HG03039 (cell line): ENCODE results near the gene UBAC2.

ENCODE experiments used
- ATAC-seq: cut with Tn5 transposase; IDR thresholded peaks from one replicate; pipeline ENCODE4 v1.9.1; 2021; ENCODE audit warnings: mild to moderate bottlenecking, moderate library complexity; ENCODE audit not compliant: unreplicated experiment

UBAC2 gene

DNA sequence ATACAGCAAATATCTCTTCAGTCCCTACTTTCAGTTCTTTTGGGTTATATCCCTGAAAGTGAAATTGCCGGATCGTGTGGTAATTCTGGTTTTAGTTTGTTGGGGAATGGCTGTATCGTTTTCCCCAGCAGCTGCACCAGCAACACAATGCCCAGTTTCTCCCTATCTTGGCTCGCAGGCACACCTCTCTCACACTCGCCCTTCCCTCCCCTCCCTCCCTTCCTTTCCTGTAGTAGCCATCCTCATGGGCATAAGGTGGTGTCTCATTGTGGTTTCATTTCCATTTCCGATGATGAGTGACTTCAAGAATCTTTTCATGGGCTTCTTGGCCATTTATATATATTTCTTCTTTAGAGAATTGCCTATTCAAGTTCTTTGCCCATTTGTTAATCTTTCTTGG lies 66.2 kb downstream of the UBAC2 start:
- ATAC-seq: no peak

DNA sequence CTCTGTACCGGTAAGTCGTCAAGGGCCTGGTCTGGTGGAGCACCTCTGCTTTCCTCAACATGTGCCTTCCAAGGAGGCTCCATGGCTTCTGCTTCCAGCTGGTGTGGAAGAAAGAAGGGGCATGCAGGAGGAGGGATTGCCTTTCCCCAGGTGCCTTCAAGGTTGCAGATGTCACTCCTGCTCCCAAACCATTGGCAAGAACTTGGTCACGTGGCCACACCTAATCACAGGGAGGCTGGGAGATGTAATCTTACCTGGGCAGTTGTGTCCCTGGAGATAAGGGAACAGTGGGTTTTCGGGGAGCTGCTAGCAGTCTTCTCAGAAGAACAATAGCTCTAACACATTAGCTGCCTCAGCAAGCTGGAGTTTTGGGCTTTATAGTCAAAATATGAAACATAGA lies 67.3 kb downstream of the UBAC2 start:
- no peak for ATAC-seq

DNA sequence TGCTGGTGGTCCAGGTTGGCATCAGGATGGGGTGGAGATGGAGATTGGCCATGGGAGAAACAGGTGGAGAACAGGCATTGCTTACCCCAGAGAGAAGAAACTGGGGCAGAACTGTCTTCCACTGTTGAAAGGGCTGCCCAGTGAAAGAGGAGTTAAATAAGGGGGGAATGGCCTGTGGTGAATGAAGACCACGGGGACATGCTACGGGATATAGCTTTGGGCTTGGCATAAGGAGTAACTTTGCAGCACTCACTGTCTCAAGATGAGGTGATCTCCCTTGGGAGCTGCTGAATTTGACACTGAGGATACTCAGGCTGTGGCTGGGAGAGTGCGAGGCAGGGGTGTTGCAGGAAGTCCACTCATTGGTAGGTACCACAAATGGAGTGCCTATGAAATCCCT lies 68.2 kb downstream of the UBAC2 start:
- no peak for ATAC-seq

DNA sequence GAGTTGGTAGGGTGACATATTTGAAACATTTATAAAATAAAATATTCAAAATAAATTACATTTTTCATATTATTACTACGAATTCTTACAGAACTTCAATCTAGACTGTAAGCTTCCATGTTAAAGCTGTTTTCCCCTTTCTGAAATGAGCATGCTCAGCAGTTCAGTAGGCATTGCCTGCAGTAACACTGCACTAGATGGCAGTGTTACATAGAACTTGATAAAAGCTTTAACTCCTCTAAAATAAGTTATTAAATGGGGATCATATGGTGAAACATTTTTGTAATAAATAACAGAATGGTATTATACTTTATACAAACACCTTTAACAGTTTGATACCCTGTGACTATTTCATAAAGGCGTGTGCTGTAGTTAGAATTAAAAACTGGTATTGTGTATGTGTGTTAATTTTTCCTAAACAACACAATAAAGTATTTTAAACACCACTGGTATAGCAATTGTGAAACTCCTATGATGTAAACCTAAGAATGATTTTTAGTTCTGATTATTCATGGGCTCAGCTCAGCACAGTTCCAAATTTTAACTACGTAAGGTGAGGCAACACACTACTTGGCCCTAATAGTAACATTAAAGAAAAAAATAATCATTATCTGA lies 69.1 kb downstream of the UBAC2 start:
- ATAC-seq: peak; percentile 80

DNA sequence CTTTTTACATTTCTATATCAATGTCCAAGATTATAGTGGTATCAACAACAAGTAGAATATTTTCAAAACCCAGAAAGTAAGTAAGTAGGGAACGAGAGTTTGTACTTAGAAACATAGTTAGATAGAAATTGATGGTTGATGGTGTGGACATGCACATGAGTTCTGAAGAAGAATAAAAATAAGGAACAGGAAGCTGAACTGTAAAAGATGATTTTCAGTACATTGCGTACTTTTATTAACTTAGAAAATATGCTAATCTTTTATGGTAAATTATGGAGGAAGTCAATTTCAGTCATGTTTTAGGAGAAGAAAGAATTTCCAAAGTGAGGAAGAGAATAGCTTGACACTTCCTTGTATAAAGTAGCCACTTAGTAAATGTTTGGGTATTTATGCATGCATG lies 69.9 kb downstream of the UBAC2 start:
- no peak for ATAC-seq

DNA sequence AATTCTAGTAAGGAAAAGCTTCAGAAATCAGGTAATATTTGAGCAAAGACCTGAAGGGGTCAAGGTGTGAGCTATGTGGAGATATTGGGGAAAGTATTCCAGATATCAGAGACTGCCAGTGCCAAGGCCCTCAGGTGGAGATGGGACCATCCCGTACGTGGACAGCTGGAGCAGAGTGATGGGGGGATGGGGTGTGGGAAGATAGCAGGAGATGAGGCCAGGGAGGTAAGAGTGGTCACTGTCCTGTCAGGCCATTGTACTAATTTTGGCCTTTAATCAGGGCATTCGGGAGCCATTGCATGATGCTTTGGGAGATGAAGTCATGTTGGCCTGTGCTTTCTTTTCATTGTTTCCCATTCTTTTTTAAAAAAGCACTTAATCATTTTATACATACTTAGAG lies 70.6 kb downstream of the UBAC2 start:
- ATAC-seq: no peak

DNA sequence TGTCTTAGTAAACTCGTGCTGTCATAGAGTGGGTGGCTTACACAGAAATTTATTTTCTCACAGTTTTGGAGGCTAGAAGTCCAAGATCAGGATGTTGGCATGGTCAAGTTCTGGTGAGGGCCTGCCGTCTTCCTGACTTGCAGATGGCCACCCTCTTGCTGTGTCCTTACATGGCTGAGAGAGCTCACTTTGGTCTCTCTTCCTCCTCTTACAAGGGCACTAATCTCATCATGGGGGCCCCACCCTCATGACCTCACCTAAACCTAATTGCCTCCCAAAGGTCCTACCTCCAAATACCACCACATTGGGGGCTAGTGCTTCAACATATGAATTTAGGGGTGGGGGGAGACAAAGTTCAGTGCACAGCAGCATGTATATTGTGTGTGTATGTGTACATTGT lies 71.8 kb downstream of the UBAC2 start:
- ATAC-seq: no peak

DNA sequence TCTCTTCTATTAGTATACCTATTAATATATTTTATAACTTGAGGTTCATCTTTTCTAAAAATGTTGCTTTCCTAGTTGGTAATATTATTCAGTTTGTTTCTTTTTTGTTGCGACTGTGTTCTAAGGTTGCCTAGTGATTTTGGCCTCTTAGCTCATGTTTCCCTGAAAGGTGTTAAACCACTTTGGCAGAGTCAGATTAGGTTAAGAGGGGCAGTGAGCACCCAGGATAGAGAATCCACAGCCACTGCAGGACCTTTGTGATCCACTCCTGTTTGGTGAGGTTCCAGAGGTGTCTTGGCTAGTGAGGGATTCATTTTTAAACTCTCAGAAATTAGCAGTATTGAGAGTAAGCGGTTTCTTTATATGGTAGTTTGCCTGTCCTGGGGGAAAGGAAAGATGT lies 72.5 kb downstream of the UBAC2 start:
- ATAC-seq: no peak

DNA sequence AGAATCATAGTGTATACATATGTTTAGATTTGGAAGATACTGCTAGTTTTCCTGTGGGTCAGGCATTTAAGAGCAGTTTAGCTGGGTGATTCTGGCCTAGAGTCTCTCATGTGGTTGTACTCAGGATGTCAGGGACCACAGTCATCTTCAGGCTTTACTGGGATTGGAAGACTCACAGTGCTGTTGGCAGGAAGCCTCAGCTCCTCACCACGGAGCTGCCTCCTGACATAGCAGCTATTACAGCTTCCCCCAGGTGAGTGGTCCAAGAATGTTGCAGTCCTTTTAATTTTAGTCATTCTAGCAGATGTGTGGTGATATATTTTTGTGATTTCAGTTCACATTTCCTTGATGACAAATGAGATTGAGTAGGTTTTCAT lies 74.4 kb downstream of the UBAC2 start:
- ATAC-seq: no peak

DNA sequence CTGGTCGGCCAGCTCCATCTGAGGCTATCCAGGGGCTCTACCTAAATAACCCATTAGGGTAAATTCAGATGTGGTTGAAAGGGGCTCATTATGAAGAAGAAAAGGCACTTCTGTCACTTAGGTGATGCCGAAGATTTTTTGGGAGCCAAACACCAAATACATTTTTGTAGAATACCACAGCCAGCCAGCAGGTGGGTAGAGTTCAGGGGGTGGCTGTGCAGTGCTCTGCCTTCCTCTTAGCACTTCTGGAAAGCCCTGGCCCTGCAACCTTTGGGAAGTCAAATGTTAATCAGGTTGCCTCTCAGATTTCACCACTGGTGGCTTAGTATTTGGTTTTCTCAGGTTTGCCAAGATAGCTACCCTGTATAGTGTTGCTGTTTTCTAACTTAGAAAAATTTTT lies 76.1 kb downstream of the UBAC2 start:
- ATAC-seq: no peak

DNA sequence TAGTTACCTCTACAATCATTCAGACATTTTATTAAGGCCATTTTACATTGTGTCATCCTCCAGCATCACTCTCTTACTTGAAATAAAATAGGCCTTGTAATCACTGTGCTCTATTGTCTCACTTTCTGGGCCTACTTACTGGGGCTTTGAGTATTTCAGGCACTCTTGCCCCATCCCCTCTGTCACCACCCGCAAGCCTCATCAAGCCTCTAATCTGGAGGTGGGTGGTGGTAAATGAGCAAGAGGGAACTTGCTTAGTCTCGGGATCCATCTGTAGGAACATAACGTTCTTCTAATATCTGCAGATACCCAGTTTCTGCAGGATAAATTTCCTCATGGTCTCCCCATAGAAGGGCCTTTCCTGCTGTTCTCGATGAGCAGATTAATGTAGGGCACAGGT lies 77.0 kb downstream of the UBAC2 start:
- no peak for ATAC-seq

DNA sequence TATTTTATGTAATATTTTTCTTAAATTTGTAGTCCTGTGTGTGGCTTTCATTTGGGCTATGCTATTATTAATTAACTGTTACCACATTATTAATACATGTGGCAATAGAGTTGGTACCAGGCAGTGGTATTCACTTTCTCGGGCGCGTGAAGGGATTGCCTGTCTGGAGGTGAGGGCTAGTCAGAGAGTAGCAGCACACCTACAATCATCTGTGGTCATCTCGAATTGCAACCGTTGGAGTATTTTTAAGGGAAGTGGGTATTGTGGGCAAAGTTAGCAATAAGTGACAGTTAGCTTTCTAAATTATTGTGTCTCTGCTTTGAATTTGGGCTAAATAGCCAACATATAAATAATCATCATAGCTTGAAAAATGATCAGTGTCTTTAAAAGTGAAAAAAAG lies 77.5 kb downstream of the UBAC2 start:
- no peak for ATAC-seq

DNA sequence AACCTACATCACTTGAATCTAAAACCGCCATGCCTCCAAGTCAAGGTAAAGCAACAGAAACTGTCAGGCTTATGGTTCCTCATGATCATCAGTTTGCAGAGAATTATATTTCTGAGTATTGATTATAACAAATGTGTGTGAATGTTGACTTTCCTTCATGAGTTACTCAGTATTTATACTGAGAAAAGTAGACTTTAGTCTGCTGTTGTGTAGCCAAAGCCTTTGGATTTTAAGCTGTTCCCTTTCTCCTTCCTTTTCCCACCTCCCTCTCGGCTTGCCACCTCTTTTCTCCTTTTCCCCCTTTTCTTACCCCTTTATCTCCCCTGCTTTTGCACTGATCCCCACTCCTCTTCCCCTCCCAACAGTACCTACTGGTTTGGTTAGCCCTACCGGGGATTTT lies 78.2 kb downstream of the UBAC2 start:
- no peak for ATAC-seq

DNA sequence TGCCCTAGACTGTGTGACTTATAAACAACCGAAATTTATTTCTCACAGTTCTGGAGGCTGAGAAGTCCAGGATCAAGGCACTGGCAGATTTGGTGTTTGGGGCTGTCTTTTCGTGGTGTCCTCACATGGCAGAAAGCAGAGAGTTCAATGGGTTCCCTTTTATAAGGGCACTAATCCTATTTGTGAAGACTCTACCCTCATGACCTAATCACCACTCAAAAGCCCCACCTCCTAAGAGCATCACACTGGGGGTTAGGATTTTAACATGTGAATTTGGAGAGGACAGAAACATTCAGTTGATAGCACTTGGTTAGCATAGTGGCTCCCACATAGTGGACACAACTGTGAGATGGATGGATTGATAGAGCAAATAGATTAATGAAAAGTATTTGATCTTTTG lies 79.0 kb downstream of the UBAC2 start:
- no peak for ATAC-seq

DNA sequence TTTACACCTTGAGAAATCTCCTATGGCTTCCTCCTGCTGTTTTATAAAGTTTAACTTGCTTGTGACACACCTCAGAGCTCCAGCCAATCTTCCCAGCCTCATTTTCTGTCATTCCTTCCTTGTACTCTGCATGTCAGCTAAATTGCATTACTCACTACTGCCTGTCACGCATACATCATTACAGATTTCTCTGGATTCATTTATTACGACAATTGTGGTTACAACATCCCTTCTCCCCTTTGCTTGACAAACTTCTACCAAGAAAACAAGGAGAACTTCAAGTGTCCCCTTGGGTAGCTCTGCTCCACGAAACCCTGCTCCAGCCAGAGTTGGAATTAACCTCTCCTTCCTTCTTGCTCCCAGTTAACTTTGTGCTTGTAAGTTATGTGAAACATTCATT lies 79.5 kb downstream of the UBAC2 start:
- ATAC-seq: no peak

DNA sequence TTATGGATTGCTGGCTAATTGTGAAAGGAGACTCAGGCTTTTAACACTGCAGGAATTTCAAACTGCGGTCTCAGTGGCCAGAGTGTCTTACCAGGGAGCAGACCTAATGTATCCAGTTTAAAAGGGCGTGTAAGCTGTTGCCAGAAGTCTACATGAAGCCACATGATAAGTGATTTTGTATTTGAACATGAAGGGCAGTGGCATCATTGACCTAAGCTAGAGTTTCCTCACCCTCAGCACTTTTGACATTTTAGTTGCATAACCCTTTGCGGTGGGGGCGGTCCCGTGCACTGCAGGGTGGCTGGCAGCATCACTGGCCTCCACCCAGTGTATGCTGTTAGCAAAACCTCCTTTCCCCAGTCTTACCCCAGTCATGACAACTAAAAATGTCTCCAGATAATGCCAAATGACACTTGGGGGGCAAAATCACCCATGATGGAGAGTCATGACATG lies 81.2 kb downstream of the UBAC2 start:
- ATAC-seq: peak; percentile 66

DNA sequence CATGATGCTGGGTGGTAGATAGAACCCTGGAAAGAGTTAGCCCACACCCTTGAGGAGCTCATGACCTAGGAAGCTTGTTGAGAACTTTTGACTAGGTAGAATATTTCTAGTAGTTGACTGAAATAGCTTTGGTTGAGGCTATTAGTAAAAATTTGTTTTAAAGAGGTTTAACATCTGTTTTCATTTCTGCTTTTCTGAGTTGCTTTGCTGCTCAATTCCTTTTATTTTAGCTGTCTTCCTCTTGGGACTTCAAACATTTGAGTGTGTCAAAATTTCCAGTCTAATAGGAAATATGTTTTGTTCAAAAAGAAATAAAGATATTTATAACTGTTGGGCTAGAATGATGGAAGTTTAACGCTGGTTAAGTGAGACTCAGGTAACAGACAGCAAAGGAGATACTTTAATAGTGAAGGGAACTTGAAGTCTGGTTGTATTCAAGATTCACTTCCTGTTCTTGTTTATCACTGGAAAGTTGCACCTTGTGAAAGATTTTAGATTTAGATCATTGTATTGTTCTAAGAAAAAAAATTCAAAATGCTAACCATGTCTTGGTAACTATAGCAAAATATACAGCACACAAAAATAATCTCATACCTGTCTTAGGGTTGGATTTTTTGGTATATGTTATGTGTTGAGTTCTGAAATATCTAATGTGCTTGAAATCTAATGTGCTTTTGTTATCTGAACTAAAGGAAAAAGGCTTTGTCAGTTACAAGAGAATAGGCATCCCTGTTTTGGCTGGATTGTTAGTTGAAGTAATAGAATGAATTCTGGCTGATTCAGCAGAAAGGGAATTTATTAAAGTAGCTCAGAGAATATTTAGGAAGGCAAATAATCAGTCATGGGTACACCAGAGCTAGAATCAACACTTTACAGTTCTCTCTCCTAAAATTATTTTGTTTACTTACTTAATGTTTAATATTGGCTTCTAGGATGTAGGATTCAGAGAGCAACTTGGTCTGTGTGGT lies 81.9 kb downstream of the UBAC2 start:
- ATAC-seq: peak; percentile 57

DNA sequence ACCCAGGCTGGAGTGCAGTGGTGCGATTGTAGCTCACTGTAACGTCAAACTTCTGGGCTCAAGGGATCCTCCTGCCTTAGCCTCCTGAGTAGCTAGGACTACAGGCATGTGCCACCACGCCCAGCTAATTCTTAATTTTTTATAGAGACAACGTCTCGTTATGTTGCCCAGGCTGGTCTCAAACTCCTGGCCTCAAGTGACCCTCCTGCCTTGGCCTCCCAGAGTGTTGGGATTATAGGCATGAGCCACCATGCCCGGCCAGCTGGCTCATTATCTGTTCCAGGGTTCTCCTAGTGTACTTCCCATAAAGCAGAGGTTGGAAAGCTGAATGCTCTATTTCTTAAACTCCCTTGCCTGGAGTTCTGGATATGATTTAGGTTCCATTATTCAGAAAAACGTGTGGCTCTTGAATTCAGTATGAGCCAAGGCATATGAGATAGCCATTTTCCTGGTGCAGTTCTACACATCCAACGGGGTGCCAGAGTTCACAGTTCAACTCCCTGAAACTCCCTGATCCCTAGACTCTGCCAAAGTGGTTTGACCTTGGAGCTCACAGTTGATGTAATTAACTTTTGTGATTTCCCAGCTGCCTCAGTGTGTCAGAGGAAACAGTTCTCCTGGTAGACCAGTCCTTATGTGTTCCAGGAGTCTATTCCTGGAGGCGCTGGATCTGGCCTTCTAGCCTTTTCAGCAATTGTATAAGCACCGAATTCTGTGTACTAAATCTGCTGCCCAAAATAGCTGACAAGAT lies 85.0 kb downstream of the UBAC2 start:
- ATAC-seq: no peak

DNA sequence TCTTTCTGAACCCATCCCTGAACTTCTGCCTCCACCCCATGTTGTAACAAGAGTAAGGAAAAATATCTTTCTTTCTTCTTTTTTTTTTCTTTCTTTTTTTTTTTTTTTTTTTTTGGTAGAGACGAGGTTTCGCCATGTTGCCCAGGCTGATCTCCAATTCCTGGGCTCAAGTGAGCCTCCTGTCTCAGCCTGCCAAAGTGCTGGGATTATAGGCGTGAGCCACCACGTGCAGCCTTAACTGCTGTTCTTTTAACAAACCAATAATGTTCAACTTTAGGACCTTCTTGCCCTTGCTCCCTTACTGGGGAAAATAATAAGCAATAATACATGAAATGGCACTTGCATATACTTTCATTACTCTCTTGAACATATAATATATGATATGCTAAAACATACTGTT lies 86.9 kb downstream of the UBAC2 start:
- no peak for ATAC-seq

DNA sequence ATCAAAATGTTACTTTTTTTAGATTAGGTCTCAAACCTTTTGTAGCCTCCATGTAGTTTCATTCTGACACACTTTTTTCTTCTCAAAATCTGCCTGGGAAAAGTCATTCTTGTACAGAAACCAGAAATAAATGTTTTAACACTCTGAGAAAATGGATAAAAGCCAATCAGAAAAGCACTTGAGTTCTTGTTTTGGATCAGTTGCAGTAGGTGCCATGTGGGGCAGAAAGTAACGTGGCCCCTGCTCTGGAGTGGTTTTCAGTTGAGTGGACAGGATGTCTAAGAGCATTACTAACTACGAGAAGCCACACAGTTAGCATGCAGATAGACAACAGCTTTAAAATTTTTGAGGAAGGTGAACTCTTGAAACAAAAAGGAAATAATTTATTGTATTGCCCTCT lies 87.4 kb downstream of the UBAC2 start:
- ATAC-seq: peak; percentile 86

DNA sequence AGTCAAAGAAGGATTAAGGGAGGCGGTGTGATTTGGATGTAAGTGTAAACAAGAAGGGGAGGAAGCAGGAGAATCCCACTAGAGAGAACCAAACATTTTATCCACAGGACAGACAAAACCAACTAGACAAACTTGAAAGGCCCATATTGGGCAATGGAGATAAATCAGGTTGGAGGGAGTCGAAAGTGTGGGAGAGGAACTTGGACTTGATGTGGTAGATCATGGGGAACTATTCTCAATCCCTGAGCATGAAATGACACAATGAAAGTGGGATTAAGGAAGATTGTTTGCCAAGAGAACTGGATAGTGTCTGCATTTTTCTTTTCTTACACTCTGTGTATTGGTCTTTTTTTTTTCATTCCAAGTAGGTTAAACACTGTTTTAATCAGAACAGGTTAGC lies 88.6 kb downstream of the UBAC2 start:
- no peak for ATAC-seq
